IMR-90 (cell line): Measurements from ENCODE around the gene BAZ1A. TPM values are rescaled to one million over a fixed set of nuclear protein-coding genes. Genes with fewer than 3 reads are reported as not detected.

Source experiments
- ATAC-seq: fragments of 200-7000 bp; cut with Tn5 transposase; 2 replicates; pipeline ENCODE4 v1.9.1; 2020; ENCODE audit warnings: low read depth, mild to moderate bottlenecking, moderate library complexity
- BruUV-seq: library from RNA; stranded (reverse); fragments of 400-500 nt; replicated peaks from 2 replicates; lab custom pipeline; 2021; lab: Mats Ljungman, UMichigan
- CTCF ChIA-PET: fragments of 300-600 bp; formaldehyde crosslinking; extraction: SDS; loops from one replicate; lab custom pipeline; 2021; ENCODE audit warnings: antibody characterized with exemption; lab: Yijun Ruan, JAX
- POLR2A ChIA-PET: fragments of 300-600 bp; sonication (Branson Sonifier 250); formaldehyde crosslinking; loops from one replicate; lab custom pipeline; 2022; ENCODE audit warnings: antibody characterized with exemption; ENCODE audit not compliant: unreplicated experiment; lab: Charles Lee
- DNase-seq: peaks from one replicate; pipeline ENCODE4 v3.0.0; 2013
- H2AFZ ChIP-seq: replicated peaks from 2 replicates; pipeline ENCODE3; 2013; ENCODE audit warnings: low read length, mild to moderate bottlenecking; ENCODE audit not compliant: poor library complexity
- H2AK5ac ChIP-seq: 2 replicates; pipeline ENCODE4 v1.6.1; 2013; ENCODE audit warnings: low read depth, low read length, inconsistent platforms
- H2AK9ac ChIP-seq: replicated peaks from 2 replicates; pipeline ENCODE3; 2013; ENCODE audit warnings: mild to moderate bottlenecking, low read depth, low read length, moderate library complexity; ENCODE audit not compliant: poor library complexity
- H2BK120ac ChIP-seq: 2 replicates; pipeline ENCODE4 v1.6.1; 2013; ENCODE audit warnings: low read depth, low read length, inconsistent platforms
- H2BK15ac ChIP-seq: 3 replicates; pipeline ENCODE4 v1.6.1; 2013; ENCODE audit warnings: low read depth, low read length, inconsistent platforms
- H2BK20ac ChIP-seq: 2 replicates; pipeline ENCODE4 v1.6.1; 2013; ENCODE audit warnings: low read depth, mild to moderate bottlenecking, inconsistent platforms, low read length, moderate library complexity
- H2BK5ac ChIP-seq: 2 replicates; pipeline ENCODE4 v1.6.1; 2013; ENCODE audit warnings: mild to moderate bottlenecking, low read depth, low read length, inconsistent platforms; ENCODE audit not compliant: poor library complexity, severe bottlenecking
- H3K14ac ChIP-seq: replicated peaks from 2 replicates; pipeline ENCODE4 v1.6.1; 2013; ENCODE audit warnings: low read depth, low read length, inconsistent platforms
- H3K18ac ChIP-seq: 2 replicates; pipeline ENCODE4 v1.6.1; 2013; ENCODE audit warnings: low read depth, low read length, control low read depth
- H3K23ac ChIP-seq: 2 replicates; pipeline ENCODE4 v1.6.1; 2013; ENCODE audit warnings: low read depth, low read length, inconsistent platforms
- H3K27ac ChIP-seq: 2 replicates; pipeline ENCODE4 v1.5.1; 2013; ENCODE audit warnings: mild to moderate bottlenecking, control low read depth, low read length; ENCODE audit not compliant: insufficient read depth
- H3K27me3 ChIP-seq: 2 replicates; pipeline ENCODE4 v1.6.1; 2013; ENCODE audit warnings: low read length; ENCODE audit not compliant: control insufficient read depth, insufficient read depth
- H3K36me3 ChIP-seq: 2 replicates; pipeline ENCODE4 v1.6.1; 2013; ENCODE audit warnings: low read length, mixed read lengths; ENCODE audit not compliant: control insufficient read depth, insufficient read depth
- H3K4ac ChIP-seq: 2 replicates; pipeline ENCODE4 v1.6.1; 2013; ENCODE audit warnings: low read depth, low read length, inconsistent platforms
- H3K4me1 ChIP-seq: 2 replicates; pipeline ENCODE4 v1.6.1; 2013; ENCODE audit warnings: low read length, mixed read lengths; ENCODE audit not compliant: control insufficient read depth, insufficient read depth
- H3K4me2 ChIP-seq: 2 replicates; pipeline ENCODE4 v1.6.1; 2013; ENCODE audit warnings: low read depth, mild to moderate bottlenecking, control low read depth, low read length, moderate library complexity
- H3K4me3 ChIP-seq: 2 replicates; pipeline ENCODE4 v1.5.1; 2013; ENCODE audit warnings: low read depth, mild to moderate bottlenecking, control low read depth, low read length, moderate library complexity; ENCODE audit not compliant: insufficient read depth
- H3K56ac ChIP-seq: 2 replicates; pipeline ENCODE4 v1.6.1; 2013; ENCODE audit warnings: low read length, inconsistent platforms; ENCODE audit not compliant: insufficient read depth; ENCODE audit errors: extremely low read depth
- H3K79me1 ChIP-seq, 2 experiments: 2 replicates each; pipeline ENCODE4 v1.6.1; 2013; ENCODE audit warnings: low read length in 2 of 2, inconsistent platforms in 1 of 2, low read depth in 1 of 2
- H3K9ac ChIP-seq: 2 replicates; pipeline ENCODE4 v1.6.1; 2013; ENCODE audit warnings: low read depth, low read length, control low read depth
- H3K9me1 ChIP-seq: 2 replicates; pipeline ENCODE4 v1.6.1; 2013; ENCODE audit warnings: low read length, inconsistent platforms; ENCODE audit not compliant: insufficient read depth
- H3K9me3 ChIP-seq: 2 replicates; pipeline ENCODE4 v1.6.1; 2013; ENCODE audit warnings: low read length; ENCODE audit not compliant: control insufficient read depth, insufficient read depth
- H4K20me1 ChIP-seq: 2 replicates; pipeline ENCODE4 v1.6.1; 2013; ENCODE audit warnings: low read length, inconsistent platforms; ENCODE audit not compliant: insufficient read depth
- H4K5ac ChIP-seq: 2 replicates; pipeline ENCODE4 v1.6.1; 2013; ENCODE audit warnings: mild to moderate bottlenecking, low read depth, low read length, control low read depth
- H4K8ac ChIP-seq, 2 experiments: 2 replicates each; pipeline ENCODE4 v1.6.1; 2013; ENCODE audit warnings: low read depth in 2 of 2, low read length in 2 of 2, control low read depth in 1 of 2, inconsistent platforms in 1 of 2
- H4K91ac ChIP-seq: 2 replicates; pipeline ENCODE4 v1.6.1; 2013; ENCODE audit warnings: low read depth, low read length, inconsistent platforms; ENCODE audit not compliant: insufficient read depth
- BHLHE40 ChIP-seq: fragments of 150-350 bp; IDR thresholded peaks from 2 replicates; pipeline ENCODE4 v1.6.1; 2016; ENCODE audit warnings: mild to moderate bottlenecking, low read depth, low read length
- CEBPB ChIP-seq: IDR thresholded peaks from 2 replicates; pipeline ENCODE4 v1.6.1; 2012; ENCODE audit warnings: low read depth, low read length, improper control_type of control experiment
- CHD1 ChIP-seq: IDR thresholded peaks from 2 replicates; pipeline ENCODE4 v1.6.1; 2012; ENCODE audit warnings: low read depth, low read length, improper control_type of control experiment
- ELK1 ChIP-seq: fragments of 150-350 bp; IDR thresholded peaks from 2 replicates; pipeline ENCODE4 v1.6.1; 2016; ENCODE audit warnings: low read depth, mild to moderate bottlenecking, low read length, moderate library complexity, borderline replicate concordance
- FOS ChIP-seq: fragments of 150-350 bp; IDR thresholded peaks from 2 replicates; pipeline ENCODE4 v1.6.1; 2016; ENCODE audit warnings: low read depth, low read length
- MAFK ChIP-seq: IDR thresholded peaks from 2 replicates; pipeline ENCODE4 v1.6.1; 2012; ENCODE audit warnings: low read depth, low read length, improper control_type of control experiment
- MAZ ChIP-seq: IDR thresholded peaks from 2 replicates; pipeline ENCODE4 v1.6.1; 2012; ENCODE audit warnings: low read depth, mild to moderate bottlenecking, low read length, improper control_type of control experiment, moderate library complexity, borderline replicate concordance
- MXI1 ChIP-seq: IDR thresholded peaks from 2 replicates; pipeline ENCODE4 v1.6.1; 2012; ENCODE audit warnings: low read depth, mild to moderate bottlenecking, low read length, moderate library complexity, borderline replicate concordance
- NFE2L2 ChIP-seq: fragments of 150-350 bp; IDR thresholded peaks from 2 replicates; pipeline ENCODE4 v1.6.1; 2016; ENCODE audit warnings: low read depth, mild to moderate bottlenecking, low read length
- POLR2A ChIP-seq: IDR thresholded peaks from 2 replicates; pipeline ENCODE4 v1.6.1; 2012; ENCODE audit warnings: mild to moderate bottlenecking, low read depth, low read length
- RAD21 ChIP-seq: IDR thresholded peaks from 2 replicates; pipeline ENCODE4 v1.6.1; 2012; ENCODE audit warnings: low read length, improper control_type of control experiment
- RCOR1 ChIP-seq: IDR thresholded peaks from 2 replicates; pipeline ENCODE4 v1.6.1; 2012; ENCODE audit warnings: mild to moderate bottlenecking, low read length, improper control_type of control experiment; ENCODE audit not compliant: insufficient replicate concordance
- RFX5 ChIP-seq: IDR thresholded peaks from 2 replicates; pipeline ENCODE4 v1.8.0; 2012; ENCODE audit warnings: low read depth, mild to moderate bottlenecking, low read length, moderate library complexity
- SMC3 ChIP-seq: fragments of 150-350 bp; IDR thresholded peaks from 2 replicates; pipeline ENCODE4 v1.6.1; 2016; ENCODE audit warnings: low read depth, mild to moderate bottlenecking, antibody characterized with exemption, low read length, moderate library complexity
- USF2 ChIP-seq: fragments of 150-350 bp; IDR thresholded peaks from 2 replicates; pipeline ENCODE4 v1.6.1; 2017; ENCODE audit warnings: mild to moderate bottlenecking, antibody characterized with exemption, low read length, low read depth
- WGBS, 2 experiments: methylation state at CpG; one replicate each; pipeline versions ENCODE4 v1.1.5 to v1.1.7; 2013; ENCODE audit warnings: missing lambda C conversion rate in 2 of 2; ENCODE audit not compliant: insufficient read length in 1 of 2; ENCODE audit errors: extremely low coverage in 2 of 2; 5-methylcytosine and 5-hydroxymethylcytosine counted together
- dilution Hi-C: fragments of 300-500 bp; cut with HindIII; formaldehyde crosslinking; loops from one replicate; pipeline ENCODE4 v1.14.3; 2018; ENCODE audit warnings: low sequenced_read_pairs; ENCODE audit not compliant: unreplicated experiment
- in situ Hi-C: fragments of 300-500 bp; cut with MboI; formaldehyde crosslinking; loops from 3 replicates; pipeline ENCODE4 v1.14.3; 2019; ENCODE audit warnings: low sequenced_read_pairs, inconsistent platforms, mixed read lengths
- intact Hi-C: fragments of 100-400 bp; cut with micrococcal nuclease; formaldehyde crosslinking; loops from 2 replicates; pipeline ENCODE4 v1.10.0; 2022
- polyA plus RNA-seq, 3 experiments: library from polyadenylated mRNA; depleted of rRNA; stranded (reverse); fragments of >200 nt; gene quantifications; 2 replicates each; pipeline ENCODE4 v1.2.3, GENCODE V29; 2012; ENCODE audit warnings: low replicate concordance in 1 of 3
- total RNA-seq: library from RNA; depleted of rRNA; stranded (reverse); fragments of >200 nt; gene quantifications from 2 replicates; pipeline ENCODE4 v1.2.3, GENCODE V29; 2012
- TF ChIP-seq, protein P1 (sequence below): conservative IDR thresholded peaks from 2 replicates; pipeline ENCODE4 v1.5.1; 2012; ENCODE audit warnings: mild to moderate bottlenecking, low read depth, low read length, improper control_type of control experiment

The BAZ1A gene
- total and polyA plus RNA-seq, 2 of the 4 experiments (the other 2 are of a cell fraction) = 15.3 to 23.8 TPM

DNA sequence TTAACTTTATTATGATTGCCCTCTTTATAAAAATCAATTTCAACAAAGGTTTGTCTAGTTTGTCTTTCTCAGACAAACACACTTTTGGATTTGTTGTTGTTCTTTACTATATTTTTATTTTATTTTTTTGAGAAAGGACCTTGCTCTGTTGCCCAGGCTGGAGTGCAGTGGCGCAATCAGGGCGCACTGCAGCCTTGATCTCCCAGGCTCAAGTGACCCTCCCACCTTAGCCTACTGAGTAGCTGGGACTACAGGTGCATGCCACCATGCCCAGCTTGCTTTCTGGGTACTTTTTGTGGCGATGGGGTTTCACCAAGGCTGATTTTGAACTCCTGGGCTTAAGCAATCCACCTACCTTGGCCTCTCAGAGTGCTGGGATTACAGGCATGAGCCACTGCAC is 96.4 kb downstream of the BAZ1A start:
- BruUV-seq = no TSS peak
- WGBS, 2 experiments = 100% methylated on average over 2 of the region's 3 CpGs; no CpG with 5 or more reads in 1 of the 2 experiments

More for the DNA sequence above, 96.4 kb downstream of the BAZ1A start:
- in situ Hi-C loops (no loop called here), intact Hi-C loops (no loop called here), dilution Hi-C loops (no loop called here)
- H3K27ac ChIP-seq = no peak overlapping the region
- no peak overlapping the region for H2BK15ac ChIP-seq
- no peak overlapping the region; the same call in 1 of the 2 replicates for H2AK5ac ChIP-seq
- no peak overlapping the region for H2AK9ac ChIP-seq
- 0 out of 2 replicates have a peak, but pooled peaks cover 2% of the 10 kb centered on the region for H3K9me1 ChIP-seq
- no peak overlapping the region for H3K23ac ChIP-seq
- H4K20me1 ChIP-seq = no peaks in the 10 kb centered on the region
- H3K9me3 ChIP-seq = no peaks in the 10 kb centered on the region
- H2AFZ ChIP-seq = no peak overlapping the region
- ATAC-seq (no peak), DNase-seq (no peak)
- no peak overlapping the region for H3K56ac ChIP-seq
- no peak overlapping the region for H2BK120ac ChIP-seq
- H4K8ac ChIP-seq = no peak overlapping the region; a peak in 1 of 4 replicates
- peaks cover 7 to 14% of the 10 kb centered on the region in 2 experiments; a peak in 3 of 4 replicates for H3K79me1 ChIP-seq
- no peak overlapping the region for H3K14ac ChIP-seq
- no peak overlapping the region for H3K18ac ChIP-seq
- no peak overlapping the region for H3K9ac ChIP-seq
- no peak for TF ChIP-seq CEBPB
- no peak for TF ChIP-seq RAD21
- TF ChIP-seq SMC3 = no peak
- no peak for TF ChIP-seq BHLHE40
- no peak for TF ChIP-seq ELK1
- no peak for TF ChIP-seq MXI1
- TF ChIP-seq USF2 = no peak
- no peak for TF ChIP-seq RCOR1
- no peak for TF ChIP-seq MAZ
- no peak for TF ChIP-seq POLR2A
- TF ChIP-seq RFX5 = no peak
- TF ChIP-seq CHD1 = no peak
- TF ChIP-seq, protein P1, sequence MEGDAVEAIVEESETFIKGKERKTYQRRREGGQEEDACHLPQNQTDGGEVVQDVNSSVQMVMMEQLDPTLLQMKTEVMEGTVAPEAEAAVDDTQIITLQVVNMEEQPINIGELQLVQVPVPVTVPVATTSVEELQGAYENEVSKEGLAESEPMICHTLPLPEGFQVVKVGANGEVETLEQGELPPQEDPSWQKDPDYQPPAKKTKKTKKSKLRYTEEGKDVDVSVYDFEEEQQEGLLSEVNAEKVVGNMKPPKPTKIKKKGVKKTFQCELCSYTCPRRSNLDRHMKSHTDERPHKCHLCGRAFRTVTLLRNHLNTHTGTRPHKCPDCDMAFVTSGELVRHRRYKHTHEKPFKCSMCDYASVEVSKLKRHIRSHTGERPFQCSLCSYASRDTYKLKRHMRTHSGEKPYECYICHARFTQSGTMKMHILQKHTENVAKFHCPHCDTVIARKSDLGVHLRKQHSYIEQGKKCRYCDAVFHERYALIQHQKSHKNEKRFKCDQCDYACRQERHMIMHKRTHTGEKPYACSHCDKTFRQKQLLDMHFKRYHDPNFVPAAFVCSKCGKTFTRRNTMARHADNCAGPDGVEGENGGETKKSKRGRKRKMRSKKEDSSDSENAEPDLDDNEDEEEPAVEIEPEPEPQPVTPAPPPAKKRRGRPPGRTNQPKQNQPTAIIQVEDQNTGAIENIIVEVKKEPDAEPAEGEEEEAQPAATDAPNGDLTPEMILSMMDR = no peak
- TF ChIP-seq FOS = no peak
- TF ChIP-seq NFE2L2 = no peak
- TF ChIP-seq MAFK = no peak
- H2BK5ac ChIP-seq = no peak overlapping the region
- H3K4me2 ChIP-seq = no peak overlapping the region
- H4K5ac ChIP-seq = no peak overlapping the region
- H4K91ac ChIP-seq = no peak overlapping the region
- H3K27me3 ChIP-seq = no peaks in the 10 kb centered on the region
- H2BK20ac ChIP-seq = no peak overlapping the region
- H3K4me3 ChIP-seq = no peak overlapping the region
- CTCF ChIA-PET = interaction anchor here (0.6 kb wide), 1 partner anchor 10 kb away, joined by 4 read pairs; no protein-coding TSS in a partner anchor
- peaks cover 13% of the 10 kb centered on the region for H3K36me3 ChIP-seq
- POLR2A ChIA-PET = no interaction called here
- peaks cover 2% of the 10 kb centered on the region; the same call in 1 of the 2 replicates for H3K4me1 ChIP-seq
- no peak overlapping the region for H3K4ac ChIP-seq
